HG03571 (cell line): Measurements from ENCODE around the gene DFFA.
"Not testable (repeated sequence)": the region's sequence is repeated elsewhere in the genome, so short reads cannot be mapped to it uniquely, and the experiment has no call there.

ENCODE experiments used
- ATAC-seq: cut with Tn5 transposase; IDR thresholded peaks from one replicate; pipeline ENCODE4 v1.9.1; 2021; ENCODE audit not compliant: unreplicated experiment

Gene DFFA

GRCh38 chr1:10430216-10431069 lies 41.9 kb downstream of the DFFA start, which contains the start of gene CENPS:
Gene CENPS, plus strand, starts transcription at chr1:10430433. Its CDS starts 85 bp downstream, at chr1:10430518.
- ATAC-seq, result peak; percentile 66

DNA sequence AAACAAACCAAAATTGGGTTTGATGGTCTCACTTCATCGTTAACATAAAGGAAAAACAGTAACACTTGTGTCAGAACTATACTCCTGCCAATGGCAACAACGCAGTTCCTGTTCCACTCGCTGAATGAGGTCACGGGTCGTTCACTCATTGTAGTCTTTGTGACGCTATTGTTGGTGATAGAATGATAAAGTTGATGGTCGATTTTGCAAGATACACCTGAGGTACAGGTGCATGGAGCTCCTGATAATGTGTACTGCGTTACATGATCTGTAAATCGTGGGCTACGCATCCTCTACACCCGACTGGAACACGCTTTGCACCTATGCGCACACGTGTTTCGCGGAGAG lies 42.5 kb downstream of the DFFA start:
- ATAC-seq, result no peak

DNA sequence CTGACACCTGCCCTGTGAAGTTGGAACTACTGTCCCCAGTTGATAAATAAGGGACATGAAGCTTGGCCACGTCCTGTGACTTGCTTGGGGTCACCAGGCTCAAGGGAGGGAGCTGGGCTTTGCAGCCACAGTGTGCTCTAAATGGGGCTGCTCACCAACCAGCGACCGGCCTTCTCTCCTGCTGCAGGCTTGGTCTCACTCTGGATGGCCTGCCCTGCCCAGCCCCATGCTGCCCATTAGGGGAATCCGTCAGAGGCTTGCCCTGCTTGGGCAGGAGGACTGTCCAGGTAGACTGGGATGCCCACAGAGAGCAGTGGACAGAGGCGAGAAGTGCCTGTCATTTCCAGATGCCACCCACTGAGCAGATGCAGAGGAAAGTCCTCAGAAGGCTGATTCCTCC lies 43.3 kb downstream of the DFFA start:
- no peak for ATAC-seq

DNA sequence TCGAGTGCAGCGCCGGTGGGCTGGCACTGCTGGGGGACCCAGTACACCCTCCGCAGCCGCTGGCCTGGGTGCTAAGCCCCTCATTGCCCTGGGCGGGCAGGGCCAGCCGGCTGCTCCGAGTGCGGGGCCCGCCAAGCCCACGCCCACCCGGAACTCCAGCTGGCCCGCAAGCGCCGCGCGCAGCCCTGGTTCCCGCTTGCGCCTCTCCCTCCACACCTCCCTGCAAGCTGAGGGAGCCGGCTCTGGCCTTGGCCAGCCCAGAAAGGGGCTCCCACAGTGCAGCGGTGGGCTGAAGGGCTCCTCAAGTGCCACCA lies 45.8 kb downstream of the DFFA start:
- not testable (repeated sequence) for ATAC-seq

DNA sequence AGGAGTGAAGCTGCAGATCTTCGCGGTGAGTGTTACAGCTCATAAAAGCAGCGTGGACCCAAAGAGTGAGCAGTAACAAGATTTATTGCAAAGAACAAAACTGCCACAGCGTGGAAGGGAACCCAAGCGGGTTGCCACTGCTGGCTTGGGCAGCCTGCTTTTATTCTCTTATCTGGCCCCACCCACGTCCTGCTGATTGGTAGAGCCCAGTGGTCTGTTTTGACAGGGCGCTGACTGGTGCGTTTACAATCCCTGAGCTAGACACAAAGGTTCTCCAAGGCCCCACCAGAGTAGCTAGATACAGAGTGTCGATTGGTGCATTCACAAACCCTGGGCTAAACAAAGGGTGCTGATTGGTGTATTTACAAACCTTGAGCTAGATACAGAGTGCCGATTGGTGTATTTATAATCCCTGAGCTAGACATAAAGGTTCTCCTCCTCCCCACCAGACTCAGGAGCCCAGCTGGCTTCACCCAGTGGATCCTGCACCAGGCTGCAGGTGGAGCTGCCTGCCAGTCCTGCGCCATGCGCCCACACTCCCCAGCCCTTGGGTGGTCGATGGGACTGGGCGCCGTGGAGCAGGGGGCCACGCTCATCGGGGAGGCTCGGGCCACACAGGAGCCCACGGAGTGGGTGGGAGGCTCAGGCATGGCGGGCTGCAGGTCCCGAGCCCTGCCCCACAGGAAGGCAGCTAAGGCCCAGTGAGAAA lies 46.3 kb downstream of the DFFA start:
- not testable (repeated sequence) for ATAC-seq

- no peak for ATAC-seq
Measured at GRCh38 chr1:10424651-10425050, 47.7 kb downstream of the DFFA start.

- ATAC-seq, result no peak
Measured at GRCh38 chr1:10424034-10424433, 48.3 kb downstream of the DFFA start.

DNA sequence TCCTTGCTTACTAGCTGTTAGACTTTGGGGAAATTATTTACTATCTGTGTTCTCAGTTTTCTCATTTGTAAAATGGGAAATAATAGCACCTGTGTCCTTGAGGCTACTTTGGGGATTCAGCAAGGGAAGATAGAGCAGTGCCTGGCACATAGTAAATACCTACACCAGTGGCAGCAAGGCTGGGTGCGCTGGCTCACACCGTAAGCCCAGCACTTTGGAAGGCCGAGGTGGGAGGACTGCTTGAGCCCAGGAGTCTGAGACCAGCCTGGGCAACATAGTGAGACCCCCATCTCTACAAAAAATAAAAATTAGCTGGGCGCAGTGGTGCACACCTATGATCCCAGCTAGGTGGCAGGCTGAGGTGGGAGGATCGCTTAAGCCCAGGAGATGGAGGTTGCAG lies 50.7 kb downstream of the DFFA start:
- ATAC-seq, result no peak

DNA sequence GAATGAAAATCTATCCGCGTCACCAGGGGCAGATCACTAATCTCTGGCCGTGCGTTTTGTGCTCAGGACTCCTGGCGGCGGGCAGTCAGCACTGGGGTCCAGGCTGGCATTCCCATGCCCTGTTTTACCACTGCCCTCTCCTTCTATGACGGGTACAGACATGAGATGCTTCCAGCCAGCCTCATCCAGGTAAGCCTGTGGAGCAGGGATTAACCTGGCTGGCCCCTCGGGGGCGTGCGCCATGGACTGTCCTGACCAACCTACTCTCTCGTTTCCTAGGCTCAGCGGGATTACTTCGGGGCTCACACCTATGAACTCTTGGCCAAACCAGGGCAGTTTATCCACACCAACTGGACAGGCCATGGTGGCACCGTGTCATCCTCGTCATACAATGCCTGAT lies 53.0 kb downstream of the DFFA start:
- ATAC-seq, result no peak

- ATAC-seq, result not testable (repeated sequence)
Measured at GRCh38 chr1:10418741-10419140, 53.6 kb downstream of the DFFA start.

GRCh38 chr1:10415967-10416366 lies 56.4 kb downstream of the DFFA start:
- not testable (repeated sequence) for ATAC-seq

DNA sequence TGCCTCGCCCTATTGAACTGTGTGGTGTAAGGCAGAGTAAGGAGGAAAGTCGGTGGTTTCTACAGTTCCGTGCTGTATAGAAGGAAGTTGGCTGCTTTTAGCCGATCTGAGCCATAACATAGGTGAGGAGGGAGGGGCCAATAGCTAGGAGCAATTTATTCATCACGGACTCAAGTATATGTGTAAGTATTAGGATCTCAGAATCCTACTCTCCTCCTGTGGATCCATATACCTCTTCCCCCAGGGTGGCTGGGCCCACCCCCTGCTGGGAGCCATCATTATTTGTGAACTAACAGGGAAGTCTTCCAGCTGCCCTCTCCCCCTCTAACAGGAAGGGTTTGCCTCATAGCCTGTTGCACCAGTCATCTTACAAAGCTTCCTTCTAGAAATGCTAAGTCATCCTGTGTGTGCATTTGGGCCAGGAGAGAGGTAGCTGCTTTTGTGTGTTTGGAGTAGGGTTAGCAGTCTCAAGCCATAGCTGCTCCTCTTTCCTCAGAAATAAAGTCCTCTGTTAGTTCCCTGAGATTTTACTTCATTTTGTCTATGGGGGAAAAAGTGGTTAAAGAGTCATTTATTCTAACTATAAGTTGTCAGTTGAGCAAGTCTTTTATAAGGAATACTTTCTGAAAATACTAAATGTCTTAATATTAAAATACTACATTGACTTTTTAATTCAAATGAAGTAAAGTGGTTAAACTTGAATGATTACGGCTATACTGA lies 57.0 kb downstream of the DFFA start:
- ATAC-seq, result no peak

DNA sequence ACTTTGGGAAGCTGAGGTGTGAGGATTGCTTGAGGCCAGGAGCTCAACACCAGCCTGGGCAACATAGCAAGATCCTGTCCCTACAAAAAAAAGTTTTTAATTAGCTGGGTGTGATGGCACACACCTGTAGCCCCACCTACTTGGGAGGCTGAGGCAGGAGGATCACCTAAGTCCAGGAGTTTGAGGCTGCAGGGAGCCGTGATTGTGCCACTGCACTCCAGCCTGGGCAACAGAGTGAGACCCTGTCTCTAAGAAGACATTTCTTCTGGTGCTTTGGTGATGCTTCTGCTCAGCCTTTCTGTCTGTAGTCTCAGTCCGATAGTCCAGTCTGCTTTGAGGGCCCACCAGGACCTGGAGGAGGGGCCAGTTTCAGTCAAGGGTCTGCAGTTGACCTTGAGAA lies 65.1 kb downstream of the DFFA start:
- no peak for ATAC-seq
